Activated naive CD4-positive, alpha-beta T cell treated with anti-CD3 and anti-CD28 coated beads, Interleukin-2, amount 50 U/mL, for 16 hours (primary cell): ENCODE results near the gene GABRR1.

Experiments used
- DNase-seq: peaks from one replicate; pipeline ENCODE4 v3.0.0-alpha.2; 2020

GABRR1 gene

DNA sequence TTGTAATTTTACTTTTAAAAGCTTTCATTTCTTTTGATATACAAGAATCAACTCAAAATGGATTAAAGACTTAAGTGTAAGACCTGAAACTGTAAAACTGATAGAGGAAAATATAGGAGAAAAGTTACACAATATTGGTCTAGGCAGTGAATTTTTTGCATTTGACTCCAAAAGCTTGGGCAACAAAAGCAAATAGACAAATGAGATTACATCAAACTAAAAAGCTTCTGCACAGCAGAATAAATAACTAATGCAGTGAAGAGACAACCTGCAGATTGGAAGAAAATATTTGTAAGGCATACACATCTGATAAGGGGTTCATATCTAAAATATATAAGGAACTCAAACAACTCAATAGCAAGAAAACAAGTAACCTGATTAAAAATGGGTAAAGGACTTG lies 3.0 kb downstream of the GABRR1 start:
- no peak for DNase-seq

GRCh38 chr6:89212472-89212871 lies 4.7 kb downstream of the GABRR1 start:
- DNase-seq, result no peak

GRCh38 chr6:89209457-89209856 lies 7.7 kb downstream of the GABRR1 start:
- no peak for DNase-seq

DNA sequence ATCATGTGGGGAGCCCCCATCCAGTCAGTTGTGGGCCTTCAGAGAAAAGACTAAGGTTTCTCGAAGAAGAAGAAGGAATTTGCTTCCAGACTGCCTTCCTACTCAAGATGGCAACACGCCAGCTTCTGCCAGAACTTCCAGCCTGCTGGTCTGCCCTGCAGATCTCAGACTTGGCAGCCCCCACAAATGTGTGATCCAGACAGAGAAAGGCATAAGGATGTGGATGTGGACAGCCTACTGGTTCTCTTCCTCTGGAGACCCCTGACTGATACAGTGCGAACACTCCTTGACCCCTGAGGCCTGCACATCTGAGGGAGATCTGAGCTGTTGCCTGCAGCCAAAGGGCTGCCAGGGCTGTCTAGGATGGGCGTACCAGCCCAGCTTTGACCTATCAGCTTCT lies 8.6 kb downstream of the GABRR1 start:
- DNase-seq, result no peak

DNA sequence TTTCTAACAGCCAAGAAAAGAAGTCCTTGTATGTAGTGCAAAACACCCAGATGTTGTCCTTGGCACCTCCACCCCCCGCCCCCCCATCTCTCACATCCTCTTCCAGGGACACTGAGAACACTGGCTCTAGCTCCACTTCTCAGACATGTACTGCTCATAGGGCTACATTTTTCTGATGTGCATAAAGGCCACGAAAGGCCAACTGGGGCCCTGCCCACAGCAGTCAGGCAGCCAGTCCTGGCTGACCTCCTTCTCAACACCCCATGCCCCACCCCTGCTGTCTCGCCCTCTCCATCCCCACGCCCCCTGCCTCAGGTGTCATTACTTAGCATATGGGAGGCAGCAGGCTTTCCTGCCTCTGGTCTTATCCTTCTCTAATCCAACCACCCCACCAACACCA lies 11.3 kb downstream of the GABRR1 start:
- DNase-seq, result no peak

DNA sequence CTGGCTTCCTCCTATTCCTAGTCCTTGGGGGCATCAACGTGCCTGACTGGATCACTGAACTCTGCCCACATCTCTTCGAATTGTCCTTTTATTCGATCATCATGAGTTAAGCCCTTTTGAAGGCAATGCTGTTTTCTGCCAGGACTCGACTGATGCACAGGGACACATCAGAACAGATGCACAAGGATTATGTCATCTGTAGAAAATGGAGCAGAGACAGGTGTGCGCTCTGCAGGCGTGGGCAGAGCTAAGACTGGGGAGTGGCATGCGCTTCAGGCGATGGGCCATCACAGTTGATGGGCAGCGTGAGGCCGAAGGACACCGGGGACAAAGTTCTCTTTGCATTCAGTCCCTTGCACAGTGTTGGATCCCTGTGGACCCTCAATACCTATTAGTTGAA lies 13.1 kb downstream of the GABRR1 start:
- no peak for DNase-seq

DNA sequence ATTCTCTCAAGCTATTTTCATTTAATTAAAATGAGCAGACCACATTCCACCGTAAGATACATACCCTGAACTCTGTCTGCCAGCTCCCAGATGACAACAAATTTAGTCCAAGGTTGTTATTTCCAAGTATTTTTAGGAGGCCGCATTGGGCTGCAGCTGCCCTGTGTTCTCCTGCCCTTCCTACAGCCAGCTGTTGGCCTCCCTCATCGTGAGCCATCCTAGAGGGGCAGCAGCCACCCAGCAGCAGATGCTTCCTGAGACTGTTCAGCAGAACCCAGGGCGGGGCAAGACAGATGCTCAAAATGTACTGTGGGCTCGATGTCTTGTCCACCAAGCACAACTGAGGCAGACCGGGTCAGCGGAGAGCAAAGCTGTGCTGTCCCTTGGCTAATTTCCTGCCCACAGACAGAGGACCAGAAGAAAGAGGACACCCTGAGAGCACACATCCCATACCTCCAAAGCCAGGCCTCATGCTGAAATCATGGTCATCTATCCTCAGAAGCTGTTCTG lies 16.4 kb downstream of the GABRR1 start:
- DNase-seq, result no peak

DNA sequence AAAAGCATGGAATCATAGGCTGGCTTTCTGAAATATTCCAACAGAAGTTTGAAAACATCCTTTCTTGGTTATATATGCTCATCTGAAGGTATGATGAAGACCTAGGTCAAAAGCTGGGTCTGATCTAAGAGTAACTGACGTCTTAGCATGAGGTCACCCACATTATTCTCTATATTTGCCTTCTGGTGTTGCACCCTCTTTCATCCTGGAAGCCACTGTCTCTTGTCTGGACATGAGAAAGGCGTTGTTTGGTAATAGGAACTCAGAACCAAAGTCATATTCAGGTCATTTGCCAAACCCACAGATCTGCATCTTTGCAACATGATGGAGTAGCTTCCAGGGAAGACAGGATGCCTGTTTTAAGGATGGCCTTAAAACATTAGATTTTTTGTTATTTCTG lies 17.6 kb downstream of the GABRR1 start:
- no peak for DNase-seq

GRCh38 chr6:89198235-89198634 lies 18.9 kb downstream of the GABRR1 start:
- DNase-seq, result no peak

DNA sequence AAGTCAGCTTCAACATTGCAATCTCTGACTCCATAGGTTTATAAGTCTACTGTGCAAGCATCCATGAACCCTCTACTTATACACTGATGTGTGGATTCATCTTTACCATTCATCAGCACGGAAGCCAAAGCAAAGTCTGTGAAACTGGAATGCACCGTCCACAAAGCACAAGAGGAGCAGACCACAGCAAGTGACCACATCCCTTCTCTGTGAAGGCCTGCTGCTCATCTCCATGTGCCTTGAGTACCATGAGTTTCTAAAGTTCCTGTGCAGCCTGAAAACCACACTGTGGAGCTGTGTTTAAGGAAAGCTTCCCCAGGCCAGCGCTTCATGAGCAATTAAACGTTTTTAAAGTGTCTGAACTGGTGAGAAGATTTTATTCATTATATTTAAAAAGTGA lies 20.0 kb downstream of the GABRR1 start:
- no peak for DNase-seq

DNA sequence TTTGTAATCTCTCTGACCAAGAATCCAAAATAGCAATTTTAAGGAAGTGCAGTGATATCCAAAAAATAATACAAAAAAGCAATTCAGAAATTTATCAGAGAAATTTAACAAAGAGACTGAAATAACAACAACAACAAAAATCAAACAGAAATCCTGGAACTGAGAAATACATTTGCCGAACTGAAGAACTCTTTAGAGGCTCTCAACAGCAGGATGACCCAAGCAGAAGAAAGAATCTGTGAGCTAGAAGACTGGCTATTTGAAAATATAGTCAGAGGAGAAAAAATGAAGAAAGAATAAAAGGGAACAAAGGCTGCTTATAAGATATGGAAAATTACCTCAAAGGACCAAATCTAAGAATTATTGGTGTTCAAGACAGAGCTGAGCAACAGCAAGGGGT lies 22.6 kb downstream of the GABRR1 start:
- DNase-seq, result no peak

DNA sequence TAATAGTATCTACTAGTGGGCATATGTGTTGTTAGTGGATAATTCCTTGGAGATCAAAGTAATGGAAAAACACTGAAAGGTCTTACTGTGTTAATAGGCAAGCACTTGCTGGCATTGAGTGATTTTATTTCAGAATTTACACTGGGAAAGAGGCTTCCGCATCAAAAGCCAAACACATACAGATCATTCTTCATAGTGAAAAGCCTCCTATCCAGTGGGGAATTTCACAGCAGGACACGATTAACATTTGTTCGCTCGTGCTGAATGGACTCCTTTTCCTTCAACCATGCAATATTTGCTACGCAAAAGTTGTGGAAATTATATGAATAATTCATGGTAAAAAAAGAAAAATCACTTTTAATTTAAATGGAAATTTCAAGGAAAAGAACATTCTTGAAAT lies 26.4 kb downstream of the GABRR1 start:
- DNase-seq, result no peak

DNA sequence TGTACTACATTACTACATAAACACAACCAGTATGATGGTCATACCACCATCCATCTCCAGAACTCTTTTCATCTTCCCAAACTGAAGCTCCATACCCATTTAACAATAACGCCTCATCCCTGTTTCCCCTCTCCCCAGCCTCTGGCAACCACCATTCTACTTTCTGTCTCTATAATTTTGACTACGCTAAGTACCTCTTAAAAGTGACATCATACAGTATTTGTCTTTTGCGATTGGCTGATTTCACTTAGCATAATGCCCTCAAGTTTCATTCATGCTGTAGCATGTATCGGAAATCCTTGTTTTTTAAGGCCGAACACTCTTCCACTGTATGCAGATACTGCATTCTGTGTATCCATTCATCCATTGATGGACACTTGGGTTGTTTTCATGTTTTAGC lies 29.7 kb downstream of the GABRR1 start:
- DNase-seq, result no peak

- DNase-seq, result no peak
These were observed 30.4 kb downstream of the GABRR1 start for GRCh38 chr6:89186762-89187161.

DNA sequence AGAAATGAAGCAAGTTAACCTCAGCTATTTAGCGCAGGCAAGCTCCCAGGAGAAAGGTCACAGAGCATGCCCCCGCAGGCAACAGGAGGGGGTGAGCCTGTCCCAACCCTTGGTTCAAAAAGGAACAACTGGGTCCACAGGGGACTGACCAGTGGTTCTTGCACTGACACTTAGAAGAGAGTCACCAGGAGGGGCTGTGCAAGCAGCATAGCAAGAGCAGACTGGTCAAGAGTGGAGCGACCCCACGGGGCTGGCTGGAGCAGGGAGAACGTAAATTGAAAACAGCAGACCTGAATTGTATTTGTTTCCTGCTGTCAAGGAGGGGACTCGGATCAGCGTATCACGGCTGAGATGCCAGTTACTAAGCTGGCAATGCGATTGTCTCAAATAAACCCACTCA lies 32.8 kb downstream of the GABRR1 start:
- DNase-seq, result no peak

GRCh38 chr6:89183294-89183693 lies 33.9 kb downstream of the GABRR1 start:
- no peak for DNase-seq

DNA sequence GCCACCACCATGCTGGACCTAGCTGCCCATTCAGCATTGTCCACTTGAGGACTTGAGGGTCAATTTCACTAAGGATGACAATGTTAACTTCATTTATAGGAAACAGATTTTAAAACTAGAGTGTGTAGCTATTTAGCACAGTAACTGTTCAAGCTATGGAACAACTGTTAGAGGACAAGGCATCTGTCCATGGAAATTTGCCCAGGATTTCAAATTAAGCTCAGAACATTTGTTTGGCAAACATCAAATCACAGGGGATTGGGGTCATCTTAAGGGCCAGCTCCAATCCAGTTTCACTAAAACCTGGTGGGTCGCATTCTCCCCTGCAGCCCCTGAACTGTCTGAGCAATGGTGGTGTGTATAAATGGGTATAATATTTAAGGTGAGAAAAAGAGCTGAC lies 36.2 kb downstream of the GABRR1 start:
- DNase-seq, result no peak

GRCh38 chr6:89180112-89180511 lies 37.0 kb downstream of the GABRR1 start:
- no peak for DNase-seq

DNA sequence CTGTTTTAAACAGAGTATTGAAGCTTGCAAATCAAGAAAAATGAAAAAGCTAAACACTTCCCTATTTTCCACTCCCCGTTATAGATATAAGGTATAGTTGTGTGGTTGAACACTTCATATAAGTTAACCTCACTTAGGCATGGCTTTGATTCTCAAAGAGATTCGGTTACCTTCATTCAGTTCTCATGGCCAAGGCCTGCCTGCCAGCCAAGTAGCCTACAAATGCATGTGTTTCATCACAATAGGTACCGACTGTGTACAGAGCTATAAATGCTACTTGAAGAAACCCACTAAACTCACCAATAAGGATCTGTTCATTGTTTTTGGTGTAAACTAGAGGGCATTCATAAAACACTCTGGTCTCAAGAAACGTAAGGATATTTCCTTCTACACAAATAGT lies 43.5 kb downstream of the GABRR1 start:
- DNase-seq, result no peak

DNA sequence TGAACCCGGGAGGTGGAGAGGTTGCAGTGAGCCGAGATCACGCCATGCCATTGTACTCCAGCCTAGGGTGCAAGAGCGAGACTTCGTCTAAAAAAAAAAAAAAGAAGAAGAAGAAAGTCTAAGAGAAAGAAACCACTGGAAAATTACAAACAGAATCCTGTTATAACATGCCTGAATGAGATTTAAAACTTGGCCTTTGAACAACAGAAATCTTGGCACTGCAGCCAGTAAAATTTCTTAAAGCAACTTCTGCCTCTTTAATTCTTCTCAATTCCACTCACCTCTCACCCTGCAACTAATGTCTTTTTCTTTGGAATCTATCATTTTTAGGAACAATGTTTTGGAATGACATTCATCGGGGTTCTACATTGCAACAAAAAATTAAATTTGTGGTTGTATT lies 45.0 kb downstream of the GABRR1 start:
- no peak for DNase-seq

GRCh38 chr6:89162047-89162371 lies 55.1 kb downstream of the GABRR1 start:
- DNase-seq, result no peak

GRCh38 chr6:89161326-89162046 lies 55.7 kb downstream of the GABRR1 start:
- DNase-seq, result no peak

GRCh38 chr6:89160331-89161092 lies 56.6 kb downstream of the GABRR1 start:
- DNase-seq, result no peak

- DNase-seq, result no peak
These were observed 63.0 kb downstream of the GABRR1 start for GRCh38 chr6:89154131-89154530.
